ENCODE data around the gene SLC35D1. TPM values are rescaled to one million over a fixed set of nuclear protein-coding genes. Genes with fewer than 3 reads are reported as not detected.

The SLC35D1 gene
- total and polyA plus RNA-seq, 7 experiments from 2014 or later, result 4.8 to 25.7 (median 10.7) TPM

- peaks cover 0 to 2% (median 0%) of the 10 kb centered on the region in 7 donors for H3K4me1 Mint-ChIP-seq
- H3K27me3 Mint-ChIP-seq, result peaks cover 0 to 21% (median 0%) of the 10 kb centered on the region in 5 donors
- no peaks in the 10 kb centered on the region for H3K27me3 ChIP-seq (ENCODE audit: control insufficient read depth in 2 of 2, insufficient read depth in 2 of 2, low read length in 2 of 2)
- ATAC-seq (no peak), DNase-seq (no peak)
- peaks cover 0 to 6% (median 6%) of the 10 kb centered on the region in 5 donors for H3K36me3 Mint-ChIP-seq
- H3K27ac ChIP-seq (ENCODE audit: low read depth, low read length), result no peak overlapping the region
- ChIA-PET CTCF (no interaction called here), POLR2A (interaction anchor here (1.2 kb wide), 1 partner anchor 9 kb away, joined by 4 read pairs; the partner anchor contains the start of gene SLC35D1)
- H3K9me3 ChIP-seq (ENCODE audit: control insufficient read depth in 2 of 3, low read length in 3 of 3), result no peaks in the 10 kb centered on the region
- intact Hi-C loops (cut with micrococcal nuclease), result no loop called here
- H3K4me3 ChIP-seq (ENCODE audit: low read length), result no peak overlapping the region
- no peaks in the 10 kb centered on the region for H3K36me3 ChIP-seq (ENCODE audit: control insufficient read depth in 2 of 3, insufficient read depth in 3 of 3, low read length in 3 of 3)
- no peak overlapping the region for H3K4me3 Mint-ChIP-seq
- H3K27ac Mint-ChIP-seq, result no peak overlapping the region
- H3K4me1 ChIP-seq (ENCODE audit: control insufficient read depth in 2 of 2, insufficient read depth in 2 of 2, low read length in 2 of 2), result no peaks in the 10 kb centered on the region
- H3K9me3 Mint-ChIP-seq, result peaks cover 0 to 10% (median 5%) of the 10 kb centered on the region in 11 donors
Observed at GRCh38 chr1:67062412-67062811, 8.5 kb upstream of the SLC35D1 start.

GRCh38 chr1:67061266-67061665 is 7.3 kb upstream of the SLC35D1 start:
- H3K9me3 Mint-ChIP-seq, result peaks cover 0 to 2% (median 0%) of the 10 kb centered on the region in 11 donors
- no peak overlapping the region for H3K27ac ChIP-seq (ENCODE audit: low read depth, low read length)
- intact Hi-C loops (cut with micrococcal nuclease), result no loop called here
- no peaks in the 10 kb centered on the region for H3K4me1 ChIP-seq (ENCODE audit: control insufficient read depth in 2 of 2, insufficient read depth in 2 of 2, low read length in 2 of 2)
- H3K36me3 ChIP-seq (ENCODE audit: control insufficient read depth in 2 of 3, insufficient read depth in 3 of 3, low read length in 3 of 3), result no peaks in the 10 kb centered on the region
- ChIA-PET CTCF (interaction anchor here (2.4 kb wide), 1 partner anchor 88 kb away, joined by 9 read pairs; no protein-coding TSS in a partner anchor), POLR2A (no interaction called here)
- H3K27me3 ChIP-seq (ENCODE audit: control insufficient read depth in 2 of 2, insufficient read depth in 2 of 2, low read length in 2 of 2), result no peaks in the 10 kb centered on the region
- no peaks in the 10 kb centered on the region for H3K36me3 Mint-ChIP-seq
- H3K4me3 Mint-ChIP-seq, result no peak overlapping the region
- no peaks in the 10 kb centered on the region for H3K9me3 ChIP-seq (ENCODE audit: control insufficient read depth in 2 of 3, low read length in 3 of 3)
- DNase-seq (no peak), ATAC-seq (no peak)
- peaks cover 0 to 2% (median 0%) of the 10 kb centered on the region in 7 donors for H3K4me1 Mint-ChIP-seq
- H3K4me3 ChIP-seq (ENCODE audit: low read length), result no peak overlapping the region
- peaks cover 0 to 21% (median 0%) of the 10 kb centered on the region in 5 donors for H3K27me3 Mint-ChIP-seq
- H3K27ac Mint-ChIP-seq, result no peak overlapping the region

- POLR2A ChIA-PET, result no interaction called here
- H3K4me1 ChIP-seq (ENCODE audit: control insufficient read depth in 2 of 2, insufficient read depth in 2 of 2, low read length in 2 of 2), result no peaks in the 10 kb centered on the region
- Mint-ChIP-seq H3K27me3 (peaks cover 0 to 25% (median 0%) of the 10 kb centered on the region in 5 donors), H3K9me3 (peaks cover 0 to 2% (median 0%) of the 10 kb centered on the region in 11 donors), H3K27ac (no peak overlapping the region), H3K4me3 (no peak overlapping the region), H3K36me3 (no peaks in the 10 kb centered on the region), H3K4me1 (peaks cover 0 to 2% (median 0%) of the 10 kb centered on the region in 7 donors)
- H3K4me3 ChIP-seq (ENCODE audit: low read length), result no peak overlapping the region
- no peaks in the 10 kb centered on the region for H3K27me3 ChIP-seq (ENCODE audit: control insufficient read depth in 2 of 2, insufficient read depth in 2 of 2, low read length in 2 of 2)
- H3K36me3 ChIP-seq (ENCODE audit: control insufficient read depth in 2 of 3, insufficient read depth in 3 of 3, low read length in 3 of 3), result no peaks in the 10 kb centered on the region
- DNase-seq (no peak), ATAC-seq (no peak)
- H3K9me3 ChIP-seq (ENCODE audit: control insufficient read depth in 2 of 3, low read length in 3 of 3), result no peaks in the 10 kb centered on the region
- intact Hi-C loops (cut with micrococcal nuclease), result no loop called here
- CTCF ChIA-PET, result interaction anchor here (2.4 kb wide), 1 partner anchor 88 kb away, joined by 9 read pairs; no protein-coding TSS in a partner anchor
- no peak overlapping the region for H3K27ac ChIP-seq (ENCODE audit: low read depth, low read length)
Observed at GRCh38 chr1:67060811-67061218, 6.9 kb upstream of the SLC35D1 start.

GRCh38 chr1:67059346-67059745 is 5.4 kb upstream of the SLC35D1 start:
- H3K9me3 Mint-ChIP-seq, result no peaks in the 10 kb centered on the region
- CTCF ChIA-PET, result interaction anchor here (0.7 to 2.4 kb wide), 2 partner anchors 27 to 90 kb away, joined by 3 to 9 read pairs; no protein-coding TSS in a partner anchor
- ATAC-seq, result no peak
- peaks cover 3 to 11% (median 6%) of the 10 kb centered on the region in 7 donors for H3K4me1 Mint-ChIP-seq
- no peaks in the 10 kb centered on the region for H3K9me3 ChIP-seq (ENCODE audit: control insufficient read depth in 2 of 3, low read length in 3 of 3)
- H3K27ac Mint-ChIP-seq, result no peak overlapping the region
- H3K27ac ChIP-seq (ENCODE audit: low read depth, low read length), result no peak overlapping the region
- H3K4me3 ChIP-seq (ENCODE audit: low read length), result no peak overlapping the region
- POLR2A ChIA-PET, result interaction anchor here (0.6 kb wide), 1 partner anchor 313 kb away, joined by 3 read pairs; no protein-coding TSS in a partner anchor
- H3K4me1 ChIP-seq (ENCODE audit: control insufficient read depth in 2 of 2, insufficient read depth in 2 of 2, low read length in 2 of 2), result peaks cover 0 to 5% of the 10 kb centered on the region in 2 donors
- H3K36me3 ChIP-seq (ENCODE audit: control insufficient read depth in 2 of 3, insufficient read depth in 3 of 3, low read length in 3 of 3), result no peaks in the 10 kb centered on the region
- H3K27me3 ChIP-seq (ENCODE audit: control insufficient read depth in 2 of 2, insufficient read depth in 2 of 2, low read length in 2 of 2), result no peaks in the 10 kb centered on the region
- peaks cover 0 to 2% (median 0%) of the 10 kb centered on the region in 5 donors for H3K36me3 Mint-ChIP-seq
- no peak overlapping the region for H3K4me3 Mint-ChIP-seq
- DNase-seq, result no peak
- intact Hi-C loops (cut with micrococcal nuclease), result loop anchor here (10.0 kb wide), 5 partner anchors 245 to 1995 kb away; partner anchors contain the start of genes IL12RB2 (in 1 of the 2), LEPR (in 1 of the 2) and LEPROT (in 1 of the 2)
- peaks cover 0 to 15% (median 0%) of the 10 kb centered on the region in 5 donors for H3K27me3 Mint-ChIP-seq

- no peak overlapping the region for H3K27ac Mint-ChIP-seq
- no peak overlapping the region for H3K27ac ChIP-seq (ENCODE audit: low read depth, low read length)
- H3K36me3 Mint-ChIP-seq, result peaks cover 0 to 2% (median 0%) of the 10 kb centered on the region in 5 donors
- no peaks in the 10 kb centered on the region for H3K9me3 ChIP-seq (ENCODE audit: control insufficient read depth in 2 of 3, low read length in 3 of 3)
- H3K27me3 ChIP-seq (ENCODE audit: control insufficient read depth in 2 of 2, insufficient read depth in 2 of 2, low read length in 2 of 2), result no peaks in the 10 kb centered on the region
- no peak for ATAC-seq
- H3K27me3 Mint-ChIP-seq, result peaks cover 0 to 11% (median 0%) of the 10 kb centered on the region in 5 donors
- peaks cover 0 to 5% (median 0%) of the 10 kb centered on the region in 3 experiments for H3K36me3 ChIP-seq (ENCODE audit: control insufficient read depth in 2 of 3, insufficient read depth in 3 of 3, low read length in 3 of 3)
- peaks cover 3 to 11% (median 7%) of the 10 kb centered on the region in 7 donors for H3K4me1 Mint-ChIP-seq
- no peak overlapping the region for H3K4me3 ChIP-seq (ENCODE audit: low read length)
- intact Hi-C loops (cut with micrococcal nuclease), result loop anchor here (10.0 kb wide), 5 partner anchors 246 to 1994 kb away; partner anchors contain the start of genes IL12RB2 (in 1 of the 2), LEPR (in 1 of the 2) and LEPROT (in 1 of the 2)
- DNase-seq, result no peak
- H3K9me3 Mint-ChIP-seq, result no peaks in the 10 kb centered on the region
- H3K4me3 Mint-ChIP-seq, result no peak overlapping the region
- ChIA-PET POLR2A (no interaction called here), CTCF (interaction anchor here (0.7 kb wide), 1 partner anchor 27 kb away, joined by 3 read pairs; no protein-coding TSS in a partner anchor)
- peaks cover 0 to 6% of the 10 kb centered on the region in 2 donors for H3K4me1 ChIP-seq (ENCODE audit: control insufficient read depth in 2 of 2, insufficient read depth in 2 of 2, low read length in 2 of 2)
Observed at GRCh38 chr1:67058761-67059160, 4.8 kb upstream of the SLC35D1 start.

- no peak overlapping the region for H3K4me3 ChIP-seq (ENCODE audit: low read length)
- POLR2A ChIA-PET, result interaction anchor here (0.7 kb wide), 1 partner anchor 83 kb away, joined by 3 read pairs; no protein-coding TSS in a partner anchor
- CTCF ChIA-PET, result interaction anchor here (0.5 kb wide), 1 partner anchor 293 kb away, joined by 3 read pairs; no protein-coding TSS in a partner anchor
- no peak overlapping the region for H3K27ac ChIP-seq (ENCODE audit: low read depth, low read length)
- Mint-ChIP-seq H3K4me3 (no peak overlapping the region), H3K4me1 (peaks cover 3 to 11% (median 7%) of the 10 kb centered on the region in 7 donors), H3K27me3 (peaks cover 0 to 11% (median 0%) of the 10 kb centered on the region in 5 donors), H3K9me3 (no peaks in the 10 kb centered on the region), H3K36me3 (peaks cover 0 to 2% (median 0%) of the 10 kb centered on the region in 5 donors), H3K27ac (no peak overlapping the region)
- intact Hi-C loops (cut with micrococcal nuclease), result loop anchor here (10.0 kb wide), 5 partner anchors 247 to 1993 kb away; partner anchors contain the start of genes IL12RB2 (in 1 of the 2), LEPR (in 1 of the 2) and LEPROT (in 1 of the 2)
- peaks cover 0 to 8% (median 0%) of the 10 kb centered on the region in 3 experiments for H3K36me3 ChIP-seq (ENCODE audit: control insufficient read depth in 2 of 3, insufficient read depth in 3 of 3, low read length in 3 of 3)
- DNase-seq (no peak), ATAC-seq (no peak)
- H3K27me3 ChIP-seq (ENCODE audit: control insufficient read depth in 2 of 2, insufficient read depth in 2 of 2, low read length in 2 of 2), result no peaks in the 10 kb centered on the region
- no peaks in the 10 kb centered on the region for H3K9me3 ChIP-seq (ENCODE audit: control insufficient read depth in 2 of 3, low read length in 3 of 3)
- H3K4me1 ChIP-seq (ENCODE audit: control insufficient read depth in 2 of 2, insufficient read depth in 2 of 2, low read length in 2 of 2), result peaks cover 0 to 6% of the 10 kb centered on the region in 2 donors
Observed at GRCh38 chr1:67058242-67058641, 4.3 kb upstream of the SLC35D1 start.
